ENCODE results near the gene AUTS2.

Gene AUTS2

DNA sequence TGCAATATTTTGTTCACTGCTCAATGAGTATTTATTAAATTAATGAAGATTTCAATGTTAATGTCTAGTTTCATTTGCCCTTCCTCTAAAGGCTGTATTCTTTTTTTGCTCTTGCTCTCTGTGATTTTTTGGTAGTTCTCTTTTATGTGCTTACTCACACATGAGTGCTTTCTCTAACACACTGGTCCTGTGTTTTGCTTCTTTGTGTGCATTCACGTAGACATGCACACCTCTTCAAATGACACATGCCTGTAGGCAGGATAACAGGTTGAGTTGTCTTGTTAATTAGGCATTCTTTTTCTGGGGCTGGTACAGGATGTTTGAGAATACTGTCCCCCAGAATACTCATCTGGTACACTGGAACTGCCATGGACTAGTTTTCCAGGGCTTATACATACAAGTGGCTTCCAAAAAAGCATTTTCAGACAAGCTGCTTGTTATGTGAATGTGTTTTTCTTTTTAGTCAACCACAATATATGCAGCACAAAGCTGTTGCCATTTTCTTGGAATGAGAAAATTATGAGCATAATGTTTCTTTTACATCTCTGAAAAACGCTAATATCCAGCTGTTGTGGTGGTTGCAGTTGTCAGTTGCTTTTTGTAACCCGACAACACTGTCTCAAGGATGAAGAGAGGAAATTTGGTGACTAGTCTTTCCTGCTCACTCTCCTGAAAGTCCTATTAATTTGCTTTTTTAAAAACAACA lies 416.4 kb downstream of the AUTS2 start:
- in situ Hi-C loops (cut with MboI; ENCODE audit: low pct_unique_long_range_greater_than_20kb, low sequenced_read_pairs) = no loop called here
- DNase-seq = no peak

GRCh38 chr7:70015353-70015752 lies 417.1 kb downstream of the AUTS2 start:
- in situ Hi-C loops (cut with MboI; ENCODE audit: low pct_unique_long_range_greater_than_20kb, low sequenced_read_pairs) = no loop called here

DNA sequence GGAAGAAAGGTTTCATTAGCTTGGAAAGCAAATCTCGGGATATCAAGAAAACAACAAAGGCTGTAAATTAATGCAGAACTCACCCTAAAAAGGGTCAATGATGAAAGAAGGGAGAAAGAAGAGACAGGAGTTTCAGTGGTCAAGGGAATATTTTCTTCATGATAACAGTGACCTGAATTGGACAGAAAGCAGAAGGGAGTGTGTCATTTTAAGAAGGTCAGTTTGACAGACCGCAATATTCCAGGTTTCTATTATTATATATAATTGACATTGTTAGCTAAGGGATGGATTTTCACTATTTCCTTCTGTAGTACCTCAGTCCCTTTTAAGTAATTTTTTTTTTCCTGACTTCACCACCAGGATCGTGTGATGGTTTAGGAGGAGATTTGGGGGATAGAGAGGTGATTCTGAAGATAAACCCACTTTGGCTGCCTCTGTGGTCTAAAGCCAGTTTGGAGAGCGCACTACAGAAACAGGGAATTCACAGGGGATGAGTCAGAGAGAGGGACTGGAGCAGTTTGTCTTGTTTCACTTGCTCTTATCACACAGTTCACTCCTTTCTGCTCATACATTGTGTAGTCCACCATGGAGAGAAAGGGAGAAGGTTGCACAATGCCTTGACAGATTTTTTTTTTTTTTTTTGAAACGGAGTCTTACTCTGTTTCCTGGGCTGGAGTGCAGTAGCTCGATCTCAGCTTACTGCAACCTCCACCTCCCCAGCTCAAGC lies 417.9 kb downstream of the AUTS2 start:
- in situ Hi-C loops (cut with MboI; ENCODE audit: low pct_unique_long_range_greater_than_20kb, low sequenced_read_pairs) = no loop called here
- no peak for DNase-seq

More at GRCh38 chr7:70015353-70015752, 417.1 kb downstream of the AUTS2 start:
- no peak for DNase-seq

- in situ Hi-C loops (cut with MboI; ENCODE audit: low pct_unique_long_range_greater_than_20kb, low sequenced_read_pairs) = no loop called here
- no peak for DNase-seq
Observed at GRCh38 chr7:70017357-70017756, 419.1 kb downstream of the AUTS2 start.

GRCh38 chr7:70018700-70019099 lies 420.4 kb downstream of the AUTS2 start:
- no peak for DNase-seq
- in situ Hi-C loops (cut with MboI; ENCODE audit: low pct_unique_long_range_greater_than_20kb, low sequenced_read_pairs) = no loop called here

DNA sequence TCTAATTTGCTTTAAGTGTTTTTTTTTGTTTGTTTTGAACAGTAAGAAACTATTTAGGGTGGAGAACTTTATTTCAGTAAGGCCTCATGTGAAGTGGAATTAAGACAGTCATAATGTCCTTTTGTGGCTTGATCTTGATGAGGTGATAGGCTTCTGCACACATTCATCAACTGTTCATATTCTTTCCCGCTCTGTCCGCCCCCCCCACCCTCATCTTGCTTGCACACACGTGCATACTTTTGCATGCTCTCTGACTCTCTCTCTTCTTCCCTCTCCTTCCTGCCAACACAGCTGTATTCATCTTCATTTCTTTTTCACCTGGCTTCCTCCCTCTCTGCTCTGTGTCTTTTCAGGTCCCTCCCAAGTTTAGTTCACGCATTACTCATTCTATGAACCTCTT lies 429.6 kb downstream of the AUTS2 start:
- no peak for DNase-seq
- in situ Hi-C loops (cut with MboI; ENCODE audit: low pct_unique_long_range_greater_than_20kb, low sequenced_read_pairs) = no loop called here

GRCh38 chr7:70028620-70029019 lies 430.3 kb downstream of the AUTS2 start:
- in situ Hi-C loops (cut with MboI; ENCODE audit: low pct_unique_long_range_greater_than_20kb, low sequenced_read_pairs) = no loop called here
- no peak for DNase-seq

- in situ Hi-C loops (cut with MboI; ENCODE audit: low pct_unique_long_range_greater_than_20kb, low sequenced_read_pairs) = no loop called here
- no peak for DNase-seq
Observed at GRCh38 chr7:70029993-70030392, 431.7 kb downstream of the AUTS2 start.

- DNase-seq = no peak
- in situ Hi-C loops (cut with MboI; ENCODE audit: low pct_unique_long_range_greater_than_20kb, low sequenced_read_pairs) = no loop called here
Observed at GRCh38 chr7:70030745-70031144, 432.5 kb downstream of the AUTS2 start.

DNA sequence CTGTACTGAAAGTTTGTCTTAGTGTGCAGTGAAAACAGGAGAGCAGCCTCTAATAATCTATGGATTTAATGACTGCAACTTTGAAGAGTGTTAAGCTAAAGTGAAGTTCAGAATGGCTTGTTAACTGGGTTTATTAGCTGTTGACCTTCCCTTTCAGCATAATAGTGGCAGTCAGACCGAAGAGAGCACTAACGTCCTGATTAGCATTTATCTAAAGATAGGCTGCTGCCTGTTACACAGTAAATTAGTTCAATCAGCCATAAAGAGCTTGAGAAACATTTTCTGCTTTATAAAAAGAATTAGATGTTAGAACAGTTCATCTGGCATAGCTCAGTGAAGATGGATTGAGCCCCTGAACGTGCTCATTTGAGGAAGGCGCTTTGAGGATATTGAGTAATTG lies 433.0 kb downstream of the AUTS2 start:
- in situ Hi-C loops (cut with MboI; ENCODE audit: low pct_unique_long_range_greater_than_20kb, low sequenced_read_pairs) = no loop called here
- DNase-seq = no peak

- in situ Hi-C loops (cut with MboI; ENCODE audit: low pct_unique_long_range_greater_than_20kb, low sequenced_read_pairs) = no loop called here
- no peak for DNase-seq
Observed at GRCh38 chr7:70032649-70033048, 434.4 kb downstream of the AUTS2 start.

- no peak for DNase-seq
- in situ Hi-C loops (cut with MboI; ENCODE audit: low pct_unique_long_range_greater_than_20kb, low sequenced_read_pairs) = no loop called here
Observed at GRCh38 chr7:70033226-70033625, 435.0 kb downstream of the AUTS2 start.

DNA sequence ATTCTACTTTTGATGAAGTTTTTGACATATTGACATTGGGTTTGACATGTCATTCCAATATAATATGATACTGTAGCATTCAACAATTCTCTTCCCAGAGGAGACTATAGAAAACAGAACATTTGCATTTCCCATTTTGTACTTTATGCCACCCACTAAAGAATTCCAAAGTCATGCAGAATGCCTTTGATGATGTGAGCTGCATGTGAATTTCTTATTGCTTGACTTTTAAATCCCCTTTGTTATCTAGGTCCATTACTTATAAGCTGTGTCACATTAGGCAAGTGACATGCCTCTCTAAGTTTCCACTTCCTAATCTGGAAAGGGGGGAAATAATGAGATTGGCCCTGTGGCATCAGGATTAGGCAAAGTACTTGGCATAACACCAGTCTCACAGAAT lies 436.7 kb downstream of the AUTS2 start:
- no peak for DNase-seq
- in situ Hi-C loops (cut with MboI; ENCODE audit: low pct_unique_long_range_greater_than_20kb, low sequenced_read_pairs) = no loop called here

DNA sequence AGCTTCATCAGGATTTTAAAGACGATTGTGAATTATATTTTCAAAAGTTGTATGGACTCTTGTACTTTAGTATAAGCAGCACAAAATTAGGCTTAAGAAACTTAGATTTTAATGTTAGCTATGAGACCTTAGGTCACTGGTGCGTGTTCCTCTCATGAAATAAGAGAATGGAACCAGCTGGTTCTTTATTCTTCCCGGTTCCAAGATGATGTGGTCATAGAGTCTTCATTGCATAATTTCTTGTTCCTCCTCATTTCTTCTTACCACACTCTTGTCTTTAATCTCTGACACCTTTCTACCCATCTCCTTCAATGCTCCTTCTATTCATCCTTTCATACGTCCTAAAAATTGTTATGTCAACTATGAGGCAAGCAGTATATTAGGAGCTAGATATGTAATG lies 437.2 kb downstream of the AUTS2 start:
- no peak for DNase-seq
- in situ Hi-C loops (cut with MboI; ENCODE audit: low pct_unique_long_range_greater_than_20kb, low sequenced_read_pairs) = no loop called here

GRCh38 chr7:70035955-70036354 lies 437.7 kb downstream of the AUTS2 start:
- in situ Hi-C loops (cut with MboI; ENCODE audit: low pct_unique_long_range_greater_than_20kb, low sequenced_read_pairs) = no loop called here
- DNase-seq = no peak

- in situ Hi-C loops (cut with MboI; ENCODE audit: low pct_unique_long_range_greater_than_20kb, low sequenced_read_pairs) = no loop called here
- no peak for DNase-seq
Observed at GRCh38 chr7:70036695-70037094, 438.4 kb downstream of the AUTS2 start.

GRCh38 chr7:70037171-70037933 lies 439.1 kb downstream of the AUTS2 start:
- in situ Hi-C loops (cut with MboI; ENCODE audit: low pct_unique_long_range_greater_than_20kb, low sequenced_read_pairs) = no loop called here
- no peak for DNase-seq

DNA sequence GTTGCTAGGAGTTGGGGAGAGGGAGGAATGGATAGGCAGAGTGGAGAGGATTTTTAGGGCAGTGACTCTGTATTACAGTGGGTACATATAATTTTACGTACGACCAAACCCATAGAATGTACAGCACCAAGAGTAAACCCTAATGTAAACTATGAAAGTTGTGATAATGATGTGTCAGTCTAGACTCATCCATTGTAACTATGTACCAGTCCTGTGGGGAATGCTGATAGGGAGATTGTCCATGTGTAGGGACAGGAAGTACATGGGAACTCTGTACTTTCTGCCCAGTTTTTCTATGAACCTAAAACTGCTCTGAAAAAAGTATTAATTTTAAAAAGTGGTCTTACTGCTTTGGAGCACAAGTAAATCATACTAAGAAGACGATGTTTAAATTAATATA lies 441.8 kb downstream of the AUTS2 start:
- in situ Hi-C loops (cut with MboI; ENCODE audit: low pct_unique_long_range_greater_than_20kb, low sequenced_read_pairs) = no loop called here
- DNase-seq = no peak

DNA sequence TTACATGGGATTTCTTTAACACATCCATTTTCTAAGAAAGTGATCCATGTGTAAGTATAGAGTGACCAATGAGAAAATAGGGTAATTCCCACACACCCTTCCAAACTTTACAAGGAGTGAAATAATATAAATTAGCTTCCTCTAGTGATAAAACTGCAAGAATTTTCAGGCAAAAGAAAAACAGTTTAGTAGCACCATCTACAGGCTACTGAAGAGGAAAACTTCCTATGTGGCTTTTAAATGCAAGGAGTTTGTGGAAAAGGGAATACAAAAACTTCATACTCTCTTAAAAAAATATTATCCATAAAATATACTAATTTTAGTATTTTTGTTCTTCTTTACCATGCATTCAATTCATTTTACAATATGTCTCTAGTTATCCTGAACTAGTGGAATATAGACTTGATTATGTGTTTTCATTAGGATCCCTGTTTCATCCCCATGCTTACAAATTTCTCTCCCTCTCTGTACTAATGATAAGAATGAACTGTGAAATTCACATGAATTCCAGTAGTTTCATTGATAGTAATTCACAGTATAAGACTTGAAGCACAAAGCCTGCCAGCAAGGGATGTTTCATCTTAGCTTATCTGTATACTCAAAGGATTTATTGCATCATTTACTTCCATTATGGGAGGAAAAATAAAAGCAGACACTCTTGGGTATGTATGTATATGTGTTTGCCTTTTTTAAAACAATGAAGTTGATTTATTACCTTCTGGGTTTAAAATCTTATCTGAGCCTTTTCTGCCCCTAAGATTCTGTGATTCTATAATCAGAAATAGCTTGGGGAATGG lies 442.9 kb downstream of the AUTS2 start:
- DNase-seq = no peak
- in situ Hi-C loops (cut with MboI; ENCODE audit: low pct_unique_long_range_greater_than_20kb, low sequenced_read_pairs) = no loop called here

Data from KBM-7 (cell line).